Measurements from ENCODE around the gene PRKAG3. TPM values are rescaled to one million over a fixed set of nuclear protein-coding genes. Genes with fewer than 3 reads are reported as not detected.

The PRKAG3 gene
- total and polyA plus RNA-seq, 2 experiments from 2014 or later, result not detected

- Histone ChIP-seq H3F3A (ENCODE audit: insufficient read depth) (no peaks in the 10 kb centered on the region), H3K4me2 (ENCODE audit: unreplicated experiment) (no peak overlapping the region), H3K79me2 (ENCODE audit: insufficient read depth) (no peaks in the 10 kb centered on the region), H3K36me3 (ENCODE audit: low read depth) (no peaks in the 10 kb centered on the region), H2AFZ (no peak overlapping the region), H3K27ac (no peak overlapping the region), H3K9ac (no peak overlapping the region), H4K20me1 (ENCODE audit: insufficient read depth) (no peaks in the 10 kb centered on the region), H3K4me1 (ENCODE audit: insufficient read depth) (no peaks in the 10 kb centered on the region), H3K9me2 (ENCODE audit: insufficient read depth) (no peaks in the 10 kb centered on the region), H3K27me3 (replicated peaks; ENCODE audit: insufficient read depth) (peaks cover 72% of the 10 kb centered on the region), H3K9me3 (ENCODE audit: low read depth) (no peaks in the 10 kb centered on the region), H3K4me3 (no peak overlapping the region)
- in situ Hi-C loops (cut with MboI), result no loop called here
- DNase-seq, result no peak
- no peak for TF ChIP-seq EZH2 (IDR thresholded peaks at IDR 0.05; ENCODE audit: insufficient read depth, poor library complexity, severe bottlenecking)
- TF ChIP-seq EZH2phosphoT487 (IDR thresholded peaks at IDR 0.05; ENCODE audit: insufficient read depth, low read depth), result no peak
- 43 to 53% methylated on average over 1 to 6 of the region's 6 CpGs for WGBS, 2 experiments (ENCODE audit: low coverage in 1 of 2, low lambda C conversion rate in 2 of 2, missing lambda C conversion rate in 2 of 2)
Measured at GRCh38 chr2:218865999-218866398, 34.4 kb upstream of the PRKAG3 start.

GRCh38 chr2:218865396-218865795, 33.8 kb upstream of the PRKAG3 start:
- Histone ChIP-seq H2AFZ (no peak overlapping the region), H3K4me2 (ENCODE audit: unreplicated experiment) (no peak overlapping the region), H3K36me3 (ENCODE audit: low read depth) (no peaks in the 10 kb centered on the region), H3K27me3 (replicated peaks; ENCODE audit: insufficient read depth) (peaks cover 72% of the 10 kb centered on the region), H3K9me3 (ENCODE audit: low read depth) (no peaks in the 10 kb centered on the region), H3K4me3 (no peak overlapping the region), H4K20me1 (ENCODE audit: insufficient read depth) (no peaks in the 10 kb centered on the region), H3K4me1 (ENCODE audit: insufficient read depth) (no peaks in the 10 kb centered on the region), H3F3A (ENCODE audit: insufficient read depth) (no peaks in the 10 kb centered on the region), H3K9ac (no peak overlapping the region), H3K79me2 (ENCODE audit: insufficient read depth) (no peaks in the 10 kb centered on the region), H3K9me2 (ENCODE audit: insufficient read depth) (no peaks in the 10 kb centered on the region), H3K27ac (no peak overlapping the region)
- DNase-seq, result no peak
- 62 to 64% methylated on average over 4 of the region's 4 CpGs for WGBS, 2 experiments (ENCODE audit: low coverage in 1 of 2, low lambda C conversion rate in 2 of 2, missing lambda C conversion rate in 2 of 2)
- in situ Hi-C loops (cut with MboI), result no loop called here
- TF ChIP-seq EZH2phosphoT487 (IDR thresholded peaks at IDR 0.05; ENCODE audit: insufficient read depth, low read depth) (no peak), EZH2 (IDR thresholded peaks at IDR 0.05; ENCODE audit: insufficient read depth, poor library complexity, severe bottlenecking) (no peak)

- H3K36me3 ChIP-seq (ENCODE audit: low read depth), result no peaks in the 10 kb centered on the region
- no peak overlapping the region for H3K9ac ChIP-seq
- peaks cover 69% of the 10 kb centered on the region for H3K27me3 ChIP-seq (replicated peaks; ENCODE audit: insufficient read depth)
- no peaks in the 10 kb centered on the region for H3F3A ChIP-seq (ENCODE audit: insufficient read depth)
- TF ChIP-seq EZH2 (IDR thresholded peaks at IDR 0.05; ENCODE audit: insufficient read depth, poor library complexity, severe bottlenecking) (no peak), EZH2phosphoT487 (IDR thresholded peaks at IDR 0.05; ENCODE audit: insufficient read depth, low read depth) (no peak)
- no peaks in the 10 kb centered on the region for H3K9me3 ChIP-seq (ENCODE audit: low read depth)
- no peaks in the 10 kb centered on the region for H3K79me2 ChIP-seq (ENCODE audit: insufficient read depth)
- WGBS, 2 experiments (ENCODE audit: low coverage in 1 of 2, low lambda C conversion rate in 2 of 2, missing lambda C conversion rate in 2 of 2), result 70 to 74% methylated on average over 3 of the region's 3 CpGs
- no peak for DNase-seq
- H3K27ac ChIP-seq, result no peak overlapping the region
- in situ Hi-C loops (cut with MboI), result no loop called here
- no peaks in the 10 kb centered on the region for H3K9me2 ChIP-seq (ENCODE audit: insufficient read depth)
- H3K4me3 ChIP-seq, result no peak overlapping the region
- no peaks in the 10 kb centered on the region for H3K4me1 ChIP-seq (ENCODE audit: insufficient read depth)
- H3K4me2 ChIP-seq (ENCODE audit: unreplicated experiment), result no peak overlapping the region
- no peaks in the 10 kb centered on the region for H4K20me1 ChIP-seq (ENCODE audit: insufficient read depth)
- H2AFZ ChIP-seq, result no peak overlapping the region
Measured at GRCh38 chr2:218863021-218863520, 31.5 kb upstream of the PRKAG3 start.

GRCh38 chr2:218861645-218862318, 30.2 kb upstream of the PRKAG3 start:
- Histone ChIP-seq H2AFZ (no peak overlapping the region), H3K27ac (no peak overlapping the region), H4K20me1 (ENCODE audit: insufficient read depth) (no peaks in the 10 kb centered on the region), H3K27me3 (replicated peaks; ENCODE audit: insufficient read depth) (peaks cover 64% of the 10 kb centered on the region), H3K9ac (no peak overlapping the region), H3K9me3 (ENCODE audit: low read depth) (no peaks in the 10 kb centered on the region), H3K4me2 (ENCODE audit: unreplicated experiment) (no peak overlapping the region), H3K4me3 (no peak overlapping the region), H3K9me2 (ENCODE audit: insufficient read depth) (no peaks in the 10 kb centered on the region), H3F3A (ENCODE audit: insufficient read depth) (no peaks in the 10 kb centered on the region), H3K36me3 (ENCODE audit: low read depth) (no peaks in the 10 kb centered on the region), H3K79me2 (ENCODE audit: insufficient read depth) (no peaks in the 10 kb centered on the region), H3K4me1 (ENCODE audit: insufficient read depth) (no peaks in the 10 kb centered on the region)
- TF ChIP-seq EZH2 (IDR thresholded peaks at IDR 0.05; ENCODE audit: insufficient read depth, poor library complexity, severe bottlenecking) (no peak), EZH2phosphoT487 (IDR thresholded peaks at IDR 0.05; ENCODE audit: insufficient read depth, low read depth) (no peak)
- WGBS, 2 experiments (ENCODE audit: low coverage in 1 of 2, low lambda C conversion rate in 2 of 2, missing lambda C conversion rate in 2 of 2), result 90 to 91% methylated on average over 7 of the region's 7 CpGs
- no peak for DNase-seq
- in situ Hi-C loops (cut with MboI), result no loop called here
